Measurements from ENCODE around the gene PICK1. TPM values are rescaled to one million over a fixed set of nuclear protein-coding genes. Genes with fewer than 3 reads are reported as not detected.

The PICK1 gene
- total RNA-seq, 1 donor from 2014 or later: 25.5 TPM

- Mint-ChIP-seq H3K9me3 (no peaks in the 10 kb centered on the region), H3K27ac (no peak overlapping the region), H3K36me3 (ENCODE audit: low read depth) (peaks cover 80% of the 10 kb centered on the region), H3K4me3 (no peak overlapping the region), H3K4me1 (peaks cover 2% of the 10 kb centered on the region), H3K27me3 (no peaks in the 10 kb centered on the region)
- ChIA-PET POLR2A (no interaction called here), CTCF (no interaction called here)
- ATAC-seq (ENCODE audit: low read depth) (no peak), DNase-seq (no peak)
- TF ChIP-seq CTCF (IDR thresholded peaks at IDR 0.05): no peak
- intact Hi-C loops (cut with micrococcal nuclease): no loop called here
These were observed 10.7 kb downstream of the PICK1 start for GRCh38 chr22:38067761-38068360.

GRCh38 chr22:38068641-38069371, 11.6 kb downstream of the PICK1 start:
- Mint-ChIP-seq H3K9me3 (no peaks in the 10 kb centered on the region), H3K27ac (no peak overlapping the region), H3K4me1 (no peaks in the 10 kb centered on the region), H3K27me3 (no peaks in the 10 kb centered on the region), H3K36me3 (ENCODE audit: low read depth) (peaks cover 82% of the 10 kb centered on the region), H3K4me3 (no peak overlapping the region)
- ATAC-seq (ENCODE audit: low read depth) (no peak), DNase-seq (no peak)
- CTCF ChIA-PET: interaction anchor here (0.9 to 1.1 kb wide), 2 partner anchors 17 to 503 kb away, joined by 3 read pairs; no protein-coding TSS in a partner anchor
- no peak for TF ChIP-seq CTCF (IDR thresholded peaks at IDR 0.05)
- intact Hi-C loops (cut with micrococcal nuclease): no loop called here
- POLR2A ChIA-PET: no interaction called here

- no peak for DNase-seq
- Mint-ChIP-seq H3K27me3 (no peaks in the 10 kb centered on the region), H3K36me3 (ENCODE audit: low read depth) (peaks cover 83% of the 10 kb centered on the region), H3K4me3 (no peak overlapping the region), H3K4me1 (no peaks in the 10 kb centered on the region), H3K9me3 (no peaks in the 10 kb centered on the region), H3K27ac (no peak overlapping the region)
- ATAC-seq (ENCODE audit: low read depth): no peak
- CTCF ChIA-PET: interaction anchor here (0.9 to 1.1 kb wide), 2 partner anchors 17 to 503 kb away, joined by 3 read pairs; no protein-coding TSS in a partner anchor
- POLR2A ChIA-PET: no interaction called here
- intact Hi-C loops (cut with micrococcal nuclease): no loop called here
- no peak for TF ChIP-seq CTCF (IDR thresholded peaks at IDR 0.05)
These were observed 12.4 kb downstream of the PICK1 start for GRCh38 chr22:38069372-38070249.

- Mint-ChIP-seq H3K27me3 (no peaks in the 10 kb centered on the region), H3K36me3 (ENCODE audit: low read depth) (peaks cover 77% of the 10 kb centered on the region), H3K4me3 (no peak overlapping the region), H3K27ac (no peak overlapping the region), H3K4me1 (no peaks in the 10 kb centered on the region), H3K9me3 (no peaks in the 10 kb centered on the region)
- intact Hi-C loops (cut with micrococcal nuclease): no loop called here
- no peak for TF ChIP-seq CTCF (IDR thresholded peaks at IDR 0.05)
- ChIA-PET POLR2A (no interaction called here), CTCF (no interaction called here)
- DNase-seq (no peak), ATAC-seq (ENCODE audit: low read depth) (no peak)
These were observed 13.2 kb downstream of the PICK1 start for GRCh38 chr22:38070250-38070921.

All from activated B cell treated with CpG ODN at 0.5 μM for 24 hours (primary cell).